Measurements from ENCODE around the gene KIF18A. TPM values are rescaled to one million over a fixed set of nuclear protein-coding genes. Genes with fewer than 3 reads are reported as not detected.

Gene KIF18A
- polyA plus RNA-seq, 3 donors = 10.9 to 13.0 (median 12.9) TPM

DNA sequence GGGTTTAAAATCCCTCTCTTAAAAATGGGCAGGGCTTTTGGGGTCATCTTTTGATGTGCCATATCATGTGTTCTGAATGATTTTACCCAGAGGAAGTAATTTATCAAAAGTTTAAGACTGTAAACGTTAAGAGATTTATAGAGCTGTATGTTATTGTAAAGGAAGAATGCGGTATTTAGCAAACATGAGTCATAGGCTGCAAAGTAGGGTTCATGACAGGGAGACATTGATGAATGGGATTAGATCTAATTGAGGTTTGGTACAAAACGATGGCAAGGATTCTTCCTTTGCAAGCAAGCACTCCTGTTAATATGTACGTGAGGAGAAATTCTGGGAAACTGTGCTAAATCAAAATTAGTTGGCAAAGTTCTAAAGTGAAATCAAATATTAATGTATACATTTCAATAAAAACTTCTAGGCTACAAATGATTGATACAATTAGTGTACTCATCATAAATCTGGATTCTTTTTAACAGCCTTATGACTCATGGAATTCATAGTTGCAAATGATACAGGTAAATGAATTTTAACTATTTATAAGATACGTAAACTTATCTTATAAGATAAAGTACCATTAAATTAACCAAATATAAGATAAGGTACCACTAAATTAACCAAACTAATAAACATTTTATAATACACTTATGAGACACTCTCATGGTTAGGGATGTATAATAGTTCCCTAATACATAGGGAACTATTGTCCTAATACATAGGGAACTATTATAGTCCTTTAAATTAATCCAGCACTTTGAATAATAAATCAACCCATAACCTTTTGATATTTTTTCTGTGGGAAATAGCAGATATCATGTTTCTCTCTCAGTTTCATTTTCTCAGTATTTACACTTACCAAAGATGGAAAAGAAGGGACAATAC is 58.4 kb downstream of the KIF18A start:
- DNase-seq (ENCODE audit: low read depth in 3 of 3, low spot score in 2 of 3) = no peak

DNA sequence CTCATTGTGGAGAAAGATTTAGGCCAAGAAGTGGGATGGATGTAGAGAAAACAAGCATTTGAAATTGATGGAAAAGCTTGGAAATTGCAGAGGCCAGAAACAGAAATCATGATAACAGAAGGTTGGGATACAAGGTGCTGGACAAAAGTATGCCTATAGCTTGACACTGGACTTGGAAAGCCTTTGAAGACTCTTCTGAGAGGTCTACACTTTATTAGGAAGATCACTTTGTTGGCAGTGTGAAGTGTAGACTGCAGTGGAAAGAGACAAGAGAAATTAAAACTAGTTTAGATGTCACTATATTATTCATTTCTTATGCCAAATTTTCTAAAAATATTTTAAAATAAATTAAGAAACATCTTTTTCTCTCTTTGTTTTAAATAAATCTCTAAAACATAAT is 59.1 kb downstream of the KIF18A start:
- DNase-seq (ENCODE audit: low read depth in 3 of 3, low spot score in 2 of 3) = no peak

DNA sequence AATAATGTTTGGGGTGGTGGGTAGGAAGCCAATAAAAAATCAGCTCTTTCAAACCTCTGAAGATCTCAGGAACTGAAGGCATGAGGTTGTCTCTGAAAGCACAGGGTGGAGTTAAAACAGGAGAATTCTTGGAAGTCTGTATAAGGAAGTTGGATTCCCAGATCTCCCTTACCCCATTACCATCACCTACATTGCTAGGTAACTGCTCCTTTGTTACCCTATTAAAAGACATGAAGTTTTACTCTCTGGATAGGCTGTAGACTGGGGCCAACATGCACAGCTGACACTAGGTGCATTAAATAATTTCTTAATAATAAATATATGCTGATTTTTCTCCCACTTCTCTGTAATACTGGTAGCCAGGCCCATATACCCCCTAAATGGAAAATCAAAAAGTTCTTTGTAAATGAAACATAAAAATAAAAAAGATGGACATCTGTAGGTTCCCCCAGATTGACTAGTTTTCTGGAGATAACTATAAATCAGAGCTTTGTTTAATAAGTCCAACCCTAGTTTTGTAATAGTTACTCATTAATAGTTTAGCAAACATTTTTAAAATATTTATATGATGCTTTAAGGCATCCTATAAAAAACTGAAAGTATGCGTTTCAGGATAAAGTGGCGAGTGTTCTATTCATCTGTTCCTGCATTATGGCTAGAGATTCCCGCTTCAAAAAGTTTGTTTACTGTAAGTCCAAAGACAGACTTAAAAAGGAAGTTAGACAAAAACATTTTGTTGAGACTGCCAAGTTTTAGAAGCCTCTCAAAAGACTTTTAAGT is 63.8 kb downstream of the KIF18A start:
- no peak for DNase-seq (ENCODE audit: low read depth in 3 of 3, low spot score in 2 of 3)

DNA sequence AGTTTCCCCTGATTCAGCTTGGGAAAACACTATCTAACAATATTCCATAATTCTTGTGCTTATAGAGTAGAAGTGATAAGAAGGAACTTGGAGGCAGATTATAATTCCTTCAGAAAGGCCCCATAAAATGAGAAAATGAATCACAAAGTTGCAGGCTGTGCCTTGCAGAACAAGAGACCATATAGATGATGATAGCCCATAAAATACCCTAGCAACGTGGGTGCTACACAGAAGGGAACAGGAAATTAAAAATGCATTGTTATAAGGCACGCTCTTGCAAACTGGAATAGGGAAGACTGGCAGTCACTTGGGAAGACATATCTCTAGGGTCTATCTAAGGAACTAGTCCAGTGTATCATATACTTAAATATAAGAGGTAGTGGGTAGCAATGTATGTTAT is 67.6 kb downstream of the KIF18A start:
- DNase-seq (ENCODE audit: low read depth in 3 of 3, low spot score in 2 of 3) = no peak

DNA sequence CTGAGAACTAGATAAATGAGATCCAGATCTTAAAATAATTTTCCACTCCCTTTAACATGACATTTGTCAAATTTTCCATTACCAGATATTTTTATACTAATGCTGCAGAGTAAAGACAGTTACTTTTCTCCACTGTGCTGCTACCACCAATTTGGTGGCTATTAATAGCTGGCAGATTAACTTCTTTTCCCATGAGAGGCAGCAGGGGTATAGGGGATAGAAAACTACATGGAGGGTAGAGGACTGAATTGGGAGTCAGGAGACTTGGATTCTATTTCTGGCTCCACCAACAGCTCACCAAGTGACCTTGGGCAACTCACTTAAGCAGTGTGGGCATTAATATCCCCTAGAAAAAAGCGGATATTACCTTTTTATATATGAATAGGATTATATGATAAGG is 69.2 kb downstream of the KIF18A start:
- DNase-seq (ENCODE audit: low read depth in 3 of 3, low spot score in 2 of 3) = no peak

DNA sequence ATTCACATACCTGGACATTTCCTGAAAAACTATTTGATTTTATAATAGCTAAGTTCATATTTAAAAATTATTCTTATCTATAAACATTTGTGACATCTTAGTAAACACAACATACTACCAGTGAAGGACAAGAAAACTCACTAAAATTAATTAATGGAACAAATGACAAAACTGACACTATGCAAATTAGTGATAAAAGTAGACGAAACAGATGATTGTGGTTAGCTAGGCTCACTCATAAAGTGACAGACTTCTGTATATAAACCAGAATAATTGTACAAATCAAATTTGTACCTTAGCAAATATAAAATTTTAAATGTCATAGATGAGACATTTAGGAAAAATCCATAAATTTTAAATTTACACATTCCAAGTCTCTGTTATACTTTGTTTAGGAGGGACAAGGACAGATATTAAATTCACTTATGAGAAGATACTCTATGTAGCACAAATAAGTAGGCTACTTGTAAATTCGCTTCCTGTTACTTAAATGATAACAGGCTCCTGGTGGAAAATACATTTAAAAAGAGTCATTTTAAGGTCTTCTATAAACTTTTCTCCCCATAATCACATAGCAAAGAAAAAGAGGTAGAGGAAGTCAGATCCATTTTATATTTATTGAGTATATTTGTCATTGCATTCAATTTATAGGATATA is 81.2 kb downstream of the KIF18A start:
- DNase-seq (ENCODE audit: low read depth in 3 of 3, low spot score in 2 of 3) = no peak

DNA sequence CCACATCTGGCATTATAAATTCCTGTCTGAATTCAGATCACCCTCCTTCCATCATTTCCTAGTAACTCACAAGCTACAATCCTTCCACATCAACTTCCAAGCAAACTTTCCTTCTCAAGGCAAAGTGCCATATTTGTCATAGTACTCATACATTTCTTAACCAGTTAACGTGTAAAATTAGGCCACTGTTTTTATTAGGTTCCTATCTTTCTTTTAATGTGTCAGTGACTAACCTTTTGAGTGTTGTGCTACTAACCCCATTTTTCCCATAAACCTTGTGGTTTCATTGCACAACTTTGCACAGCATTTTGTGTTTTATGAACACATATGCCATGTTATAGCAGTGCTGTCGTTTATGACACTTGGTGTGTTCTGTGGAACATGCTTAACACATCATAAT is 90.1 kb downstream of the KIF18A start:
- DNase-seq (ENCODE audit: low read depth in 3 of 3, low spot score in 2 of 3) = no peak

DNA sequence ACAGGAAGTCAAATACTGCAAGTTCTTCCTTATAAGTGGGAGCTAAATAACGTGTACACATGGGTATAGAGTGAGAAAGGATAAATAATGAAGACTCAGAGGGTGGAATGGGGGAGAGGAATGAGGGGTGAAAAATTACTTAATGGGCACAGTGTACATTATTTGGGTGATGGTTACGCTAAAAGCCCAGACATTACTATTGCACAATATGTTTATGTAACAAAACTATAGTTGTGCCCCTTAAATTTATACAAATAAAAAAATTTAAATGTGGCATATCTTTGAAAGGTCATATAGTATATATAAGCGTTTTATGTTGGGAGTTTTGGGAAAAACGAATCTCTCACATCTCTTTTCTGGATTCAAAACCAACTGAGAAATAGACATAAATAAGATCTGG is 96.1 kb downstream of the KIF18A start:
- no peak for DNase-seq (ENCODE audit: low read depth in 3 of 3, low spot score in 2 of 3)

DNA sequence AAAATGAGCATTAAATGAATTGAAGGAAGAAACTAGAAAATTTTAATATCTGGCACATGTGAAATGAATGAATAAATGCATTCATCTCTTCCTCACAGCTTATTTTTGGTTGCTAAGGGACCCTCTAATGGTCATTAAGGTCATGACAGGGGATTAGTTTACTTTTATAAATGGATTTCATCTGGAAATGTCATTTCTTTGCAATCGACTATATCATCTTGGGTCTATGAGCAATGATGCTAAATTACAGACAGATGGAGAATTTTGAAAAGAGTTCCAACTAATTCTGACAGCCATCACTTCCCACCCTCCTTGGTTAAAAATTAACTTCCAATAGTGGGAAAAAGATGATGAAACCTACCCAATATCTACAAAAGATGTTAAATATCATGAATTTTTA is 98.0 kb downstream of the KIF18A start:
- no peak for DNase-seq (ENCODE audit: low read depth in 3 of 3, low spot score in 2 of 3)

DNA sequence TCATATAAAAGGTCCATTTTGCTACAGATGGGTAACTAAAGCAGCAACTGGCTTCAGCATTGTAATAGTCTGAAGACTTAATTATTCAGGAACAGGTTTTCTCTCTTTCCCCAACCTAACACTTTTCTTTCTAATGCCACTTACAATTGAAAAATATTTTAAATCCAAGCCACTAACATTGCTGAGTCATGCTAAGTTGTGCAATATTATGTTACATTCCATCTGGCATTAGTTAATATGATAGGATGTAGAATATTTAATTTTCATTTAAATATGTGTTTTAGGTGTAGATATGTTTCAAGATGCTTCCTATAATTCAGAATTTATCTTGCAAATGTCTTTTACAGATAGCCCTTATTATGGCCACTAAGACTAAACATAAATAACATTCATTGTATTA is 98.6 kb downstream of the KIF18A start:
- no peak for DNase-seq (ENCODE audit: low read depth in 3 of 3, low spot score in 2 of 3)

DNA sequence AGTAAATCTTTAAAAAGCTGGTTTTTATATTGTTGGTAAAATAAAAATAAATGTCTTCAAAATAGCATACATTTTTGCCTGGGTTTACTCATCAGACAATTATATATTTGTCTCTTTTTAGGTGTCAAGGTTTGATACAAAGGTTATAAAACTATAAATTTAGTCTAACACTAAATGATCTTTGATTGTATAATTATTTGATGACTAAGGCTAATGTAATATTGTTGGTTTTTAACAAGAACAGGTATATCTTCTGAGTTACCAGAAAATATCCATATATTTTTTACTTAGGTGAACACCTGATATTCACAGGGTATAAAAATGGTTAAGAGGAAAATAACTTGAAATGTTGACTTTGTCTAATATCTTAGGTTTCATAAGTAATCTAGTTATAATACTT is 104.3 kb downstream of the KIF18A start:
- no peak for DNase-seq (ENCODE audit: low read depth in 3 of 3, low spot score in 2 of 3)

DNA sequence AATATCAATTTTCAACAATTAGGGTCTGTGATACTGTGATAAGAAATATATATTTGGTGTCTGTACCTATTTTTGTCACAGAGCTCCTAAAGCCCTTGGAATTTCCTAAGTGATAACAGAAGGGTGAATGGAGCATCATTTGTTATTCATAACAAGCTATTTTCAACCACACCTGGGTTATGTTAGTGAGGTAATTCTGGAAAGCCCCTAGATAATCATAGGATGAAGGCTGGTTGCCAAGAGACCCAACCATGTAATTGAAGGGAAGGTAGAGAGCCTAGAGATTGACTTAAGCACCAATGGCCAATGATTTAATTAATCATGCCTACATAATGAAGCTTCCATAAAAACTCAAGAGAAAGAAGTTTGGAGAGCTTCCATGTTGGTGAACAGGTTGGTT is 109.4 kb downstream of the KIF18A start:
- no peak for DNase-seq (ENCODE audit: low read depth in 3 of 3, low spot score in 2 of 3)

DNA sequence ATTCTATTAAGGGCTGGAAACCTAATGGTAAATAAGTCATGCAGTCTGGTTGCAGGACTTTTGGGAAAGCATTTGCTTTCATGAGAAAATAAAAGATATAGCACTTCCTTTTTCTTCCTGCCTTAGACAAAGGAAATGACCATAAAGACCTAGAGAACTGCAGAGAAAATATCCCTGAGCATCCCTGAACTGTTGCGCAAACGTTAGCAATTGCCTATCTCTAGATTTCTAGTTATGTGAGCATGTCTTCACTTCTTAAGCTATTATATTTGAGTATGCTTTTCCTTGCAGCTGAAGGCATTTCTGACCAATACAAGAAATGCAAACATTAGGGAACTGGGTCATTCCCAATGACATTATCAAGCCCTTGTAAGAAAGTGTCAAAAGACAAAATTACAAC is 110.6 kb downstream of the KIF18A start:
- DNase-seq (ENCODE audit: low read depth in 3 of 3, low spot score in 2 of 3) = no peak

DNA sequence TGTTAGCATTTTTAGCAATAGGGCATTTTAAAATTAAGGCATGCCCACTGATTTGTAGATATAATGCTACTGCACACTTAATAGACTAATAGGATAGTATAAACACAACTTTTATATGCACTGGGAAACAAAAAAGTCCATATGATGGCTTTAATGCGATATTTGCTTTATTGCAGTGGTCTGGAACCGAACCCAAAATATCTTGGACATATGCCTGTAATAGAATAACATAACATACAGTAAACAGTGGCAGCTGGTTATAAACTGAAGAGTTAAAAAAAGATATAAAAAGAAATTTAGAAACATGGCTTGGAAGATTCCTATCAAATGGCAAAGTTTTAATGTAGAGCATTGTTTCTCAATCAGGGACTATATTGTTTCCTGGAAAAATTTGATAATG is 111.9 kb downstream of the KIF18A start:
- DNase-seq (ENCODE audit: low read depth in 3 of 3, low spot score in 2 of 3) = no peak

DNA sequence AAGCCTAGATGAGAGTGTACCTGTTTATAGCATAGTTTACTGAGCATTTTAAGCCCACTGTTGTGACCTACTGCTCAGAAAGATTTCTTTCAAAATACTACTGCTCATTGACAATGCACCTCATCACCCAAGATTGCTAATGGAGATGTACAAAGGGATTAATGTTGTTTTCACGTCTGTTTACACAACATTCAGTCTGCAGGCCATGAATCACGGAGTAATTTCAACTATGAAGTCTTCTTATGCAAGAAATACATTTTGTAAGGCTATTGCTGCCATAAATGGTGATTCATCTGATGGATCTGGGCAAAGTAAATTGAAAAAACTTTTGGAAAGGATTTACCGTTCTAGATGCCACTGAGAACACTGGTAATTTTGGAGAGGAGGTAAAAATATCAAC is 112.9 kb downstream of the KIF18A start:
- DNase-seq (ENCODE audit: low read depth in 3 of 3, low spot score in 2 of 3) = no peak

DNA sequence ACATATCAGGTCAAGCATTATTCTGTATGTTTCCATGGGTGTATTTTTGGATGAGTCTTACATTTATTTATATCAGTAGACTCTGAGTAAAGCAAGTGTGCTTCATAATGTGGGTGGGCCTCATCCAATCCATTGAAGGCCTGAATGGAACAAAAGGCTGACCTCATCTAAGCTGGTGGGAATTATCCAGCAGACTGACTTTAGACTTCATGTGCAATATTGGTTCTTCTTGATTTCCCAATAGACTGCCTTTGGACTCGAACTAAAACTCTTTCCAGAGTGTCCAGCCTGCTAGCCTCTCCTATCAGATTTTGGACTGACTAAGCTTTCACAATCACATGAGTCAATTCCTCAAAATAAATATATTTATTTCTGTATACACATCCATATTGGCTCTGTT is 116.2 kb downstream of the KIF18A start:
- no peak for DNase-seq (ENCODE audit: low read depth in 3 of 3, low spot score in 2 of 3)

DNA sequence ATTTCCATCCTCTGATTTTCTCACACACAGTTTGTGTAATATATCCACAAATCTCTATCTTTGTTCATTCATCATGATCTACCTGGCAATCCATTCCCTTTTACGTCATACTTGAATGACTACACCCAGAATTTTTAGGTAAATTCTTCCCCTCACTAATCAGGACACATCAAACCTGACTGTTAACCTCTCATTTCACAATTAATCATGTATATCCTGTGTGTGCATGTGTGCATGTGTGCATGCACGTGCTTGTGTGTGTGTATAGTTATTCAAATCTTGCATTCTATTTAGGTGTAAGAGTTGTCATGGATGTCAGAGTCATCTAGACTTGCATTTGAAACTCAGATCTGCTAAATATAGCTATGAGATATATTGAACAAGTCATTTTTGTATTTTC is 130.4 kb downstream of the KIF18A start:
- no peak for DNase-seq (ENCODE audit: low read depth in 3 of 3, low spot score in 2 of 3)

DNA sequence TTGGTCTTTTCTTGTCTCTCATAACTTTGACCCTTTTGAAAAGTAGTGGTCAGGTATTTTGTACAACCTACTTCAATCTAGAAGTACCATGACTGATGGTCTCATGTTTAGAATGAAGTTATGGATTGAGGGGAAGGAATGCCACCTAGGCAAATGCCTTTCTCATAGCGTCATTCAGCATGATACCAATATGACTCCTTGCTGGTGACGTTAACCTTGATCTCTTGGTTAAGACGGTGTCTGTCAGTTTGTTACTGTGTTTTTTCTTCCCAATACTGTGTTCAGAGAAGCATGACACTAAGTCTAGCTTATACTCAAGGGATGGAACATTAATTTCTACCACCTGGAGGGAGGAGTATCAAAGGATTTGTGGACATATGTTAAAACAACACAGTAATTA is 130.9 kb downstream of the KIF18A start:
- DNase-seq (ENCODE audit: low read depth in 3 of 3, low spot score in 2 of 3) = no peak

DNA sequence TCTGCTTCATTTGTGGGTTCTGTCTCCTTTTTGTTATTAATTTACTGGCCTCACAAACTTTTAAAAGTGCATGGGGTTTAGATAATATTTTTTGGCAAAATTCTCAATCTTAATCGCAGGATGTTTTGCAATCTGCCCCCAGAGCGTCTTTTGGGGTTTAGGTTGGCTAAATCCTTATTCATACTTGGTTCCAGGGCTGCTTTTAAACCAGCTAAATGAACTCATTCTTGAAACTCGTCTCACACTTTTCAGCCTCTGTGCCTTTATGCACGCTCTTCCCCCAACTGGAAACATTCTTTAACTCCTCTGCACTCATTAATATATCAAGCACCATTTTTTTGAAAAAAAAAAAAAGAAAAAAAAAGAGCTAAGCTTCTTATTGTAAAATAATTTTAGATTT is 131.7 kb downstream of the KIF18A start:
- DNase-seq (ENCODE audit: low read depth in 3 of 3, low spot score in 2 of 3) = no peak

DNA sequence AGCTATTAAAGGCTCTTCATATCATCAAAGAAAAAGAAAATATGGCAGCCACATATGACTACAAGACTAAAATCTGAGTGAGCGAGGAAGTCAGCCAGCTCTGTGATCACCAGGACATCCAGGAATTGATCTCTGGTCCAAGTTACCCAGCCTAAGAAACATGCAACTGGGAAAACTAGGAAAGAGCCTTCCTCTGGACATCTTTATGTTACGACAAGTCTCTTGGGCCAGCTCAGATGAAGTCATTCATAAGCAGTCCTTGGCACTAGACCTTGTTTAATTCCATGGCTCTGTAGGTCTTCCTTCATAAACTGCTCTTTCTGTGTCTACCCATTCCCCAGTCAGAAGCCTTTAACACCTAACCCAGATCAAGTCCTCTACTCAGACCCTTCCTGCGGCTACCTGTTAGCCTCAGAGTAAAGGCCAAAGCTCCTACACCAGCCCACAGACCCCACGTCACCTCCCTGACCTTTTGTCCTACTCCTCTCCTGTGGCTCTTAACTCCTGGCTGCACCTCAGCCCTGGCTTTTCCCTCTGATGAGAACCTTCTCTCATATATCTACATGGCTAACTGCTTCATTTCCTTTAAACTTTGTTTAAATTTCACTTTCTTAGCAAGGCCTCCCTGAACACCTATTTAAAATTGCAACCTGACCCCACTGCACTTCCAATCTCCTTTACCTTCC is 134.0 kb downstream of the KIF18A start:
- DNase-seq (ENCODE audit: low read depth in 3 of 3, low spot score in 2 of 3) = no peak

DNA sequence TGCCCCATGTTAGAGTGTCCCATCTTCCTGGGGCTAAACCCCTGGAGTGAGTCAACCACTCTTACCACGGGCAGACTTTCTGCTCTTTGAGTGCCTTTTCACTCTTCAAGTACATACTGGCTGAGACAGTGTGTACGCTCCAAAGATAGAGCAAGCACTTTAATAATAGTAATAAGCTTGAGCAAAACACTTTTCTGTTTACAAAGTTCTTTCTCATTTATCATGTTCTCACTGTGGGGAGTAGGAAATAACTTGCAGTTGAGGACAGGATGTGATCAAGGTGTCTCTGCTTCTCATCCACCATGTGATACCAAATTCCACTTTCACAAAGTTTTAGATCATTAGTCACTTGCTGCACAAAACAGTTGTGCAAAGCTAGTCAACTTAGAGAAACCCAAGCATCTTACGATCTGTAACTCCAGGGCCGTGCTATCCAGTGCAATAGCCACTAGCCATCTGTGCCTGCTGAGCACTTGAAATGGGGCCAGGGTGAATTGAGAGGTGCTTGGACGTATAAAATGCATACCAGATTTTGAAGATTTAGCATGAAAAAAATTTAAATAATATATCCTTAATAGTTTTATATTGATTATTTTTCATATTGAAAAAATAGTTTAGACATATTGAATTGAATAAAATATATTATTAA is 135.3 kb downstream of the KIF18A start:
- no peak for DNase-seq (ENCODE audit: low read depth in 3 of 3, low spot score in 2 of 3)
